IPS-18a (cell line): Measurements from ENCODE around the gene PATL2.
"Not testable (repeated sequence)": the region's sequence is repeated elsewhere in the genome, so short reads cannot be mapped to it uniquely, and the experiment has no call there.

Experiments used
- H3K27ac ChIP-seq: one replicate; pipeline ENCODE4 v1.5.1; 2013; ENCODE audit warnings: low read length
- H3K27me3 ChIP-seq: one replicate; pipeline ENCODE4 v1.6.1; 2013; ENCODE audit warnings: mild to moderate bottlenecking, low read length; ENCODE audit not compliant: control insufficient read depth, insufficient read depth
- H3K36me3 ChIP-seq: one replicate; pipeline ENCODE4 v1.6.1; 2013; ENCODE audit warnings: low read depth, low read length; ENCODE audit not compliant: control insufficient read depth
- H3K4me1 ChIP-seq: one replicate; pipeline ENCODE4 v1.6.1; 2013; ENCODE audit warnings: low read depth, low read length; ENCODE audit not compliant: control insufficient read depth
- H3K4me3 ChIP-seq: one replicate; pipeline ENCODE4 v1.5.1; 2013; ENCODE audit warnings: low read length
- H3K9ac ChIP-seq: one replicate; pipeline ENCODE4 v1.6.1; 2013; ENCODE audit warnings: mild to moderate bottlenecking, low read length, moderate library complexity
- H3K9me3 ChIP-seq: one replicate; pipeline ENCODE4 v1.6.1; 2013; ENCODE audit warnings: low read depth, low read length; ENCODE audit not compliant: control insufficient read depth

PATL2 gene

GRCh38 chr15:44728232-44728575, 17.1 kb upstream of the PATL2 start:
- Histone ChIP-seq H3K27me3 (peaks cover 10% of the 10 kb centered on the region), H3K27ac (peak overlapping the region; percentile 80), H3K4me3 (peak overlapping the region; percentile 82), H3K4me1 (peaks cover 17% of the 10 kb centered on the region), H3K9ac (peak overlapping the region; percentile 56)
- H3K36me3 ChIP-seq, H3K9me3 ChIP-seq: not testable (repeated sequence)

DNA sequence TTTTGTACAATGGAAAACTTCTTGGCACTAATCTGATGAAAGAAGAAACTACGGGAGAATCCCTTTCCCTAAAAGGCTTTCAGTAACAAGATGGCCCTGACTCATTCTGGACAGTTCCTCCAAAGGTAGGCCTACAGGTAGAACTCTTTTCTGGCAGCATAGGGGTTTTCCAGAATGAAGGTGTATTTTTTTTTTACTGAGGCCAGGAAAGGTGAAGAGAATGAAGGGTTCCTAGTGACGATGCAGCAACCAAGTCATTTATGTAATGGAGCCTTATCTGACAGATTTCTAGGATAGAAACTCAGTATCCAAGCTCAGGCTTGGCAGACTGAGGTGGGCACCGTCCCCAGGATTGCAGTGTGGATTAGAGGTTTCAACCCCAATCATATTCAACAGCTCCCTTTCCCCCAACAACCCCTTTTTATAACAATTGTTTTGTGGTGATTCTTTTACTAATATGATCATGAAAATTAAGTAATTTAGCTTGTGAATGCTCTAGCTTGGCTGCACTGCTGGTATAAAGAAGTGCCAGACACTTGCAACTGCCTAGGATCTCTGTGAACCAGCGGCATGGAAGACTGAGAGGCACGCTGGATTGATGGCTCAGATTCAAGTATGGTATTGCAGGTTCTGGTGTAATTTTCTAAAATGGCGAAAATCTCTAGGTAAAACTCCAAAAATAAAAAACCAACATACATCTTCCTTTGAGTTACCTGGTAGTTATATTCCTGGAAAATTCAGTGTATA, 16.5 kb upstream of the PATL2 start:
- Histone ChIP-seq H3K27ac (no peak overlapping the region), H3K27me3 (peaks cover 10% of the 10 kb centered on the region), H3K4me3 (peak overlapping the region; percentile 82), H3K36me3 (no peaks in the 10 kb centered on the region), H3K9ac (no peak overlapping the region), H3K4me1 (peaks cover 17% of the 10 kb centered on the region), H3K9me3 (no peaks in the 10 kb centered on the region)

DNA sequence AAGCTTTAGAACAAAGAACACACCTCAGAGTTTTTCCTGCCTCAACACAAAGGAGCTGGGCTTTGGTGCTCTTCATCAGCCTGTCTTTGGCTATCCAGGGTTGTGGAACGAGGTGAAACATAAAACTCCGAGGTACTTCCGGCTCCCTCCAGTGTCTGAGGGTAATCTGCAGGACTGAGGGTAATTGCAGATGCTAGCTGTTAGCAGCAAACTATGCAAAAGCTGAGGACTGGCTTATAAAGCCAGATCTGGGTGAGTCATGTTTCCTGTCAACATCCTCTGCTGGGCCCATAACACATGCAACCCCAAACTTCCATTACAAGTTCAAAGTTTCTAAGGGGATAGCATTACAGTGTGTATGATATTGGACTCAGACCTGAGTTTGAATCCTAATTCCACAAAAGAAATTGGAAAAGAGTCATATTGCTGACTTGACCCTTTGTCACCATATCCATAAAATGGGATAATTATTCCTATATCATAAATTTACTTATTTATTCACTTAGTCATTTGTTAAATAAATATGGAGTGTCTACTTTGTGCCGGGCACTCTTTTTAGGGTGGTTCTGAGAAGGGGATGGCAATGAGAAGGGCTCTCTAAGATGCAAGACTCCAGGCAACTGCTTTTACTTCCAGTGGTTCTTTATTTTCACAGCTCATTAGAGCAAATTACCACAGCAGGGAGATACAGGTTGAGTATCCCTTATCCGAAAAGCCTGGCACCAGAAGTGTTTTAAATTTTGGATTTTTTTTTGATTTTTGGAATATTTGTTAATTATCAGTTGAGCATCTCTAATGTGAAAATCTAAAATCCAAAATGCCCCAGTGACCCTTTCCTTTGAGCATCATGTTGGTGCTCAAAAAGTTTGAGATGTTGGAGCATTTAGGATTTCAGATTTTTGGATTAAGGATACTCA, 15.7 kb upstream of the PATL2 start:
- H3K4me1 ChIP-seq, result peaks cover 17% of the 10 kb centered on the region
- no peaks in the 10 kb centered on the region for H3K36me3 ChIP-seq
- no peaks in the 10 kb centered on the region for H3K9me3 ChIP-seq
- H3K4me3 ChIP-seq, result no peak overlapping the region
- H3K9ac ChIP-seq, result peak overlapping the region; percentile 4
- no peak overlapping the region for H3K27ac ChIP-seq
- peaks cover 10% of the 10 kb centered on the region for H3K27me3 ChIP-seq

DNA sequence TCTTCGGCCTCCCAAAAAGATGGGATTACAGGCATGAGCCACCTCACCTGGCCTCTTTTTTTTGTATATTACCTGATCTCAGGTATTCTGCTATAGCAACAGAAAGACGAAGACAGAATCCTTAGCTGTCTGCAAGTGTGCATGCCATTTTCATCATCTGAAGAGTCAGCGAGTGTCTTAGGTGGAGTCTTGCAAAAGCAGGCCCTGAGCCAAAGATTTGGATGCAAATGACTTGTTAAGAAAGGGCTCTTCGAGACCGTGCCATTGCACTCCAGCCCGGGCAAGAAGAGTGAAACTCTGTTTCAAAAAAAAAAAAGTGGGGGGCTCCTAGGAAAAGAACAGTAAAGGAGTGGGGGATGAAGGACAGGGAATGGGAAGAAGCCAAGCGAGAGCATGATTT, 15.0 kb upstream of the PATL2 start:
- Histone ChIP-seq H3K27me3 (peaks cover 10% of the 10 kb centered on the region), H3K9me3 (no peaks in the 10 kb centered on the region), H3K4me1 (peaks cover 17% of the 10 kb centered on the region), H3K36me3 (no peaks in the 10 kb centered on the region), H3K4me3 (no peak overlapping the region), H3K27ac (no peak overlapping the region), H3K9ac (peak overlapping the region; percentile 4)

DNA sequence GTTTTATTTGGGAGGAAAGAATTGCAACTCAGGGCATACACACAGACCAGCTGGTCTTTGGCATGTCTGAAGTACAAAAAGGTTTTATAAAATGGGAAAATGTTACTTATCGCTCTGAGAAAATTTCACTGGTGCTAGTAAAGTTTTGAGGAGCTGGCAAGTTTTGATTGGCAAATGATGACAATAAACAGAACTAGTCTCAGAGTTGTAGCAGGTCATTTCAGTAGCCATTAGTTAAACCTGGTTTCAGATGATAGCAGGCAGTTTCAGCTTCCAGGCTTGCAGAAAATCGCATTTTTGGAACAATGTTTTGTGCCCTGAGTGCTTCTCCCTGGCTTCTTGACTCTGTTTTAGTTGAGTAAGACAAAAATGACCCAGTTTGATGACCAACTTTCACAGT, 10.9 kb upstream of the PATL2 start:
- Histone ChIP-seq H3K4me1 (peaks cover 8% of the 10 kb centered on the region), H3K4me3 (no peak overlapping the region), H3K27me3 (no peaks in the 10 kb centered on the region), H3K36me3 (peaks cover 11% of the 10 kb centered on the region), H3K9me3 (no peaks in the 10 kb centered on the region), H3K9ac (no peak overlapping the region), H3K27ac (no peak overlapping the region)

DNA sequence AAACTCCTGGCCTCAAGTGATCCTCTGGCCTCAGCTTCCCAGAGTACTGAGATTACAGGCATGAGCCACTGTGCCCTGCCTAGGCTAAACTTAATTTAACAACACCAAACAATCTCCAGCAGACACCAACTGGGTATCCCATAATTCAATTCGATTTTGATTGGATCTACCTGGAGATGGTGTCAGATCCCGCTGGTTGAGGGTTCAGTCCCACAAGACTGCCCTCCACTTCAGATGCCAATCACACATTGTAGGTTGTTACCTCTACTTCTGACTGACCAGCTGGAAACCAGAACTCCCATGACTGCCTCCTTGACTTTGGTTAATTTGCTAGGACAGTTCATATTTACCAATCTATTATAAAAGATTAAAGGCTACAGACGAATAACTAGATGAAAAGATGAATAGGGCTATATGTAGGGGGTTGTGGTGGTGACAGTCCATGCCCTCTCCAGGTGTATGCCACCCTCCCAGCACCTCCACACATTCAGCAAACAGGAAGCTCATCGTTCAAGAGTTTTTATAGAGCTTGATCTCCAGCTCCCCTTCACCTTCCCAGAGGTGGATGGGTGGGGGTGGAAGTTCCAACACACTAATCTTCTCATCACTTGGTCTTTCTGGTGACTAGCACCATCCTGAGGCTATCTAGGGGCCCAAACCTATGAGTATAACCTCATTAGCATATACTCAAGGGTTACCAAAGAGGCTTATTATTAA, 9.5 kb upstream of the PATL2 start:
- Histone ChIP-seq H3K9ac (no peak overlapping the region), H3K27ac (no peak overlapping the region), H3K36me3 (peaks cover 25% of the 10 kb centered on the region), H3K9me3 (no peaks in the 10 kb centered on the region), H3K4me3 (no peak overlapping the region), H3K27me3 (no peaks in the 10 kb centered on the region), H3K4me1 (no peaks in the 10 kb centered on the region)

DNA sequence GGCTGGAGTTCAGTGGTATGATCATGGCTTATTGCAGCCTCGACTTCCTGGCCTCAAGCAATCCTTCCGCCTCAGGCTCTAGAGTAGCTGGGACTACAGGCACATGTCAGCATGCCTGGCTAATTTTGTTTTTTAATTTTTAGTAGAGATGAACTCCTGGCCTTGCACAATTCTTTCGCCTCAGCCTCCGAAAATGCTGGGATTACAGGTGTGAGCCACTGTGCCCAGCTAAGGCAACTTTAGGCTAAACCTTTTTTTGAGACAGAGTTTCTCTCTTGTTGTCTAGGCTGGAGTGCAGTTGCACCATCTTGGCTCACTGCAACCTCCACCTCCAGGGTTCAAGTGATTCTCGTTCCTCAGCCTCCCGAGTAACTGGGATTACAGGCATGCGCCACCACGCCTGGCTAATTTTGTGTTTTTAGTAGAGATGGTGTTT, 8.9 kb upstream of the PATL2 start:
- H3K27me3 ChIP-seq, H3K9me3 ChIP-seq, H3K9ac ChIP-seq, H3K27ac ChIP-seq, H3K4me1 ChIP-seq, H3K4me3 ChIP-seq: not testable (repeated sequence)
- H3K36me3 ChIP-seq, result peaks cover 28% of the 10 kb centered on the region

GRCh38 chr15:44719293-44719999, 8.3 kb upstream of the PATL2 start:
- Histone ChIP-seq H3K36me3 (peaks cover 28% of the 10 kb centered on the region), H3K9me3 (no peaks in the 10 kb centered on the region), H3K27me3 (no peaks in the 10 kb centered on the region), H3K27ac (no peak overlapping the region), H3K9ac (no peak overlapping the region), H3K4me1 (no peaks in the 10 kb centered on the region), H3K4me3 (no peak overlapping the region)

- H3K4me1 ChIP-seq, result no peaks in the 10 kb centered on the region
Observed at GRCh38 chr15:44718927-44719292, 7.8 kb upstream of the PATL2 start.

DNA sequence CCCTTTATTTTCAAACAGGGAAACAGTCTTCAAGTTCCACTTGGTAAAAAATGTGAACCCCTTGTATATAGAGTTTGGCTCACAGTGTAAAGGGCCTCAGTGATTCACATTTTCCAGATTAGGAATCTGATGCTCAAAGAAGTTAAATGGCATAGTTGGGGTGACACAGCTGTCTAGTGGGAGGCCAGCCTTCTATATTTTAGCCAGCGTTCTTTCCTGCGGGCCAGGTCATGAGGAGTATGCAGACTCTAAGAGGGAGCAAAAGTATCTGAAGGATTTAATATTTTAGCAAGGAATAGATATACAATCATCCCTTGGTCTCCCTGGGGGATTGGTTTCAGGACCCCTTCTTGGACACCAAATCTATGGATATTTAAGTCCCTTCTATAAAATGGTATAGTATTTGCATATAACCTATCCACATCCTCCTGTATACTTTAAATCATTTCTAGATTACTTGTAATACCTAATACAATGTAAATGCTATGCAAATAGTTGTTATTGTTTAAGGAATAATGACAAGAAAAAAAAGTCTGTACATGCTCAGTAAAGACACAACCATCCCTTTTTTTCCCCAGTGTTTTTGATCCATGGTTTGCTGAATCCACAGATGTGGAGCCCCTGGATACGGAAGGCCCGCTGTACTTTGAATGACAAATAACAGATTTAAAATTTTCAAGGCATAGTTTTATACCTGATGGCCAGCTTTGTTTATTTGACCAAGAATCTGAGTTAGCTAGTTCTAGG, 7.2 kb upstream of the PATL2 start:
- peaks cover 28% of the 10 kb centered on the region for H3K36me3 ChIP-seq

More at GRCh38 chr15:44718927-44719292, 7.8 kb upstream of the PATL2 start:
- Histone ChIP-seq H3K36me3 (peaks cover 28% of the 10 kb centered on the region), H3K27ac (no peak overlapping the region), H3K4me3 (no peak overlapping the region), H3K9me3 (no peaks in the 10 kb centered on the region), H3K9ac (no peak overlapping the region), H3K27me3 (no peaks in the 10 kb centered on the region)

More for the DNA sequence above, 7.2 kb upstream of the PATL2 start:
- Histone ChIP-seq H3K4me3 (no peak overlapping the region), H3K9me3 (no peaks in the 10 kb centered on the region), H3K27me3 (no peaks in the 10 kb centered on the region), H3K4me1 (no peaks in the 10 kb centered on the region), H3K9ac (no peak overlapping the region), H3K27ac (no peak overlapping the region)
